22Rv1 (cell line): ENCODE measurements around the gene PTPRM.

Experiments used
- H3K27ac ChIP-seq: fragments of 450-650 bp; 2 replicates; pipeline ENCODE4 v1.5.1; 2017
- CTCF ChIP-seq: fragments of 450-650 bp; IDR thresholded peaks from 2 replicates; pipeline ENCODE4 v1.5.1; 2017; ENCODE audit warnings: mild to moderate bottlenecking
- ZFX ChIP-seq: fragments of 450-650 bp; IDR thresholded peaks from 2 replicates; pipeline ENCODE4 v1.6.1; 2017; ENCODE audit warnings: antibody characterized with exemption, borderline replicate concordance

Gene PTPRM

GRCh38 chr18:7681298-7681697 is 114.2 kb downstream of the PTPRM start:
- no peak for TF ChIP-seq ZFX
- no peak for TF ChIP-seq CTCF
- H3K27ac ChIP-seq: no peak overlapping the region

GRCh38 chr18:7682321-7682720 is 115.2 kb downstream of the PTPRM start:
- no peak overlapping the region for H3K27ac ChIP-seq
- no peak for TF ChIP-seq CTCF
- no peak for TF ChIP-seq ZFX

GRCh38 chr18:7683753-7684152 is 116.6 kb downstream of the PTPRM start:
- no peak overlapping the region for H3K27ac ChIP-seq
- TF ChIP-seq CTCF (no peak), ZFX (no peak)

- TF ChIP-seq ZFX (no peak), CTCF (no peak)
- no peak overlapping the region for H3K27ac ChIP-seq
Observed at GRCh38 chr18:7684357-7684756, 117.2 kb downstream of the PTPRM start.

- no peak overlapping the region for H3K27ac ChIP-seq
- TF ChIP-seq ZFX: no peak
- no peak for TF ChIP-seq CTCF
Observed at GRCh38 chr18:7684966-7685365, 117.8 kb downstream of the PTPRM start.

GRCh38 chr18:7686278-7686677 is 119.2 kb downstream of the PTPRM start:
- no peak overlapping the region for H3K27ac ChIP-seq
- TF ChIP-seq CTCF (no peak), ZFX (no peak)

GRCh38 chr18:7688580-7688979 is 121.5 kb downstream of the PTPRM start:
- no peak overlapping the region for H3K27ac ChIP-seq
- TF ChIP-seq ZFX (no peak), CTCF (no peak)
